Natural killer cell (primary cell): ENCODE data around the gene CLCN4. TPM values are rescaled to one million over a fixed set of nuclear protein-coding genes. Genes with fewer than 3 reads are reported as not detected.

ENCODE experiments used
- ATAC-seq, 3 donors: fragments of 150-1000 bp in 2 of 3; fragments of 200-7000 bp in 1 of 3; cut with Tn5 transposase; 1 replicate in 1 of 3; 2 replicates in 2 of 3; pipeline ENCODE4 v1.10.0; 2021; ENCODE audit warnings: mild to moderate bottlenecking in 2 of 3, moderate library complexity in 2 of 3
- DNase-seq, 2 donors: peaks; one replicate each; pipeline versions ENCODE4 v3.0.0 to v3.0.0-alpha.2; 2013 to 2021; ENCODE audit warnings: mixed read lengths in 1 of 2
- H3K27ac ChIP-seq: one replicate; pipeline ENCODE4 v1.5.1; 2013; ENCODE audit warnings: mild to moderate bottlenecking, low read length
- H3K27me3 ChIP-seq: one replicate; pipeline ENCODE4 v1.6.1; 2013; ENCODE audit warnings: low read length; ENCODE audit not compliant: control insufficient read depth, insufficient read depth
- H3K36me3 ChIP-seq: one replicate; pipeline ENCODE4 v1.6.1; 2013; ENCODE audit warnings: low read length; ENCODE audit not compliant: control insufficient read depth, insufficient read depth
- H3K4me1 ChIP-seq: one replicate; pipeline ENCODE4 v1.6.1; 2013; ENCODE audit warnings: low read length; ENCODE audit not compliant: control insufficient read depth, insufficient read depth
- H3K4me3 ChIP-seq: one replicate; pipeline ENCODE4 v1.5.1; 2013; ENCODE audit warnings: low read length
- H3K9me3 ChIP-seq: one replicate; pipeline ENCODE4 v1.6.1; 2013; ENCODE audit warnings: low read length; ENCODE audit not compliant: control insufficient read depth, insufficient read depth
- H3K27ac Mint-ChIP-seq, 2 donors: one replicate each; pipeline ENCODE4 v1.8.0; 2022; ENCODE audit warnings: mild to moderate bottlenecking in 2 of 2, mixed read lengths in 2 of 2, moderate library complexity in 1 of 2
- H3K27me3 Mint-ChIP-seq, 2 donors: one replicate each; pipeline ENCODE4 v1.8.0; 2022; ENCODE audit warnings: low read depth in 2 of 2, mixed read lengths in 2 of 2
- H3K36me3 Mint-ChIP-seq: one replicate; pipeline ENCODE4 v1.8.0; 2022; ENCODE audit warnings: mixed read lengths
- H3K4me1 Mint-ChIP-seq, 2 donors: one replicate each; pipeline ENCODE4 v1.8.0; 2022; ENCODE audit warnings: mixed read lengths in 2 of 2
- H3K4me3 Mint-ChIP-seq: one replicate; pipeline ENCODE4 v1.8.0; 2022; ENCODE audit warnings: mild to moderate bottlenecking, moderate library complexity, mixed read lengths
- H3K9me3 Mint-ChIP-seq, 2 donors: one replicate each; pipeline ENCODE4 v1.8.0; 2022; ENCODE audit warnings: mixed read lengths in 2 of 2
- CTCF ChIP-seq: fragments of 200-600 bp; IDR thresholded peaks from one replicate; pipeline ENCODE4 v1.8.0; 2022; ENCODE audit warnings: antibody characterized with exemption
- WGBS: methylation state at CpG from one replicate; pipeline ENCODE4 v1.1.7; 2013; ENCODE audit warnings: missing lambda C conversion rate; ENCODE audit not compliant: insufficient coverage; 5-methylcytosine and 5-hydroxymethylcytosine counted together
- intact Hi-C: fragments of 100-400 bp; cut with micrococcal nuclease; formaldehyde crosslinking; loops from one replicate; pipeline ENCODE4 v1.14.2; 2022
- total RNA-seq, 4 donors: library from RNA; stranded (reverse); fragments of 120-200 nt in 1 of 4; gene quantifications; one replicate each; pipeline versions ENCODE4 v1.2.3 to v1.2.4, GENCODE V29; 2013 to 2022

The CLCN4 gene
- total RNA-seq = under 1 TPM; 0.05 to 0.66 (median 0.23) TPM
- total RNA-seq (2013) = 7.8 TPM

- Mint-ChIP-seq H3K27me3 (peaks cover 21 to 61% of the 10 kb centered on the region in 2 donors), H3K4me1 (no peaks in the 10 kb centered on the region), H3K4me3 (peak within 1 kb of the TSS; percentile 6), H3K27ac (no peak within 1 kb of the TSS), H3K9me3 (no peaks in the 10 kb centered on the region), H3K36me3 (no peaks in the 10 kb centered on the region)
- Histone ChIP-seq H3K27me3 (peaks cover 3% of the 10 kb centered on the region), H3K9me3 (no peaks in the 10 kb centered on the region), H3K36me3 (no peaks in the 10 kb centered on the region), H3K4me3 (peak within 1 kb of the TSS; percentile 42), H3K4me1 (peaks cover 8% of the 10 kb centered on the region), H3K27ac (peak within 1 kb of the TSS; percentile 67)
- no peak for TF ChIP-seq CTCF
- DNase-seq (no peak), ATAC-seq (peak in 1 of 3 donors; percentile 22)
- intact Hi-C loops = no loop called here
- WGBS = 10% methylated on average over 25 of the region's 27 CpGs
Measured at GRCh38 chrX:10156199-10157031, at the start of gene CLCN4. Gene CLCN4 (plus strand): TSS chrX:10156975. CDS start chrX:10185033, 28,058 bp downstream.

GRCh38 chrX:10107483-10107882 lies 49.3 kb upstream of the CLCN4 start:
- H3K27me3 ChIP-seq = no peaks in the 10 kb centered on the region
- peaks cover 53% of the 10 kb centered on the region for H3K4me1 ChIP-seq
- H3K36me3 ChIP-seq = peaks cover 3% of the 10 kb centered on the region
- no peak for ATAC-seq
- Mint-ChIP-seq H3K4me1 (peaks cover 0 to 20% of the 10 kb centered on the region in 2 donors), H3K4me3 (no peak overlapping the region), H3K27ac (peak overlapping the region; percentile 5 to 31), H3K36me3 (no peaks in the 10 kb centered on the region), H3K9me3 (no peaks in the 10 kb centered on the region), H3K27me3 (no peaks in the 10 kb centered on the region)
- DNase-seq = no peak
- no peak for TF ChIP-seq CTCF
- no peak overlapping the region for H3K4me3 ChIP-seq
- intact Hi-C loops = no loop called here
- no peaks in the 10 kb centered on the region for H3K9me3 ChIP-seq
- H3K27ac ChIP-seq = peak overlapping the region; percentile 54
- 80% methylated on average over 2 of the region's 2 CpGs for WGBS

GRCh38 chrX:10108288-10108687 lies 48.5 kb upstream of the CLCN4 start:
- Histone ChIP-seq H3K9me3 (no peaks in the 10 kb centered on the region), H3K27me3 (no peaks in the 10 kb centered on the region), H3K4me3 (no peak overlapping the region), H3K27ac (no peak overlapping the region), H3K36me3 (peaks cover under 1% of the 10 kb centered on the region), H3K4me1 (peaks cover 53% of the 10 kb centered on the region)
- Mint-ChIP-seq H3K9me3 (no peaks in the 10 kb centered on the region), H3K27me3 (no peaks in the 10 kb centered on the region), H3K27ac (no peak overlapping the region), H3K4me3 (no peak overlapping the region), H3K4me1 (peaks cover 0 to 20% of the 10 kb centered on the region in 2 donors), H3K36me3 (no peaks in the 10 kb centered on the region)
- intact Hi-C loops = no loop called here
- no peak for TF ChIP-seq CTCF
- 63% methylated on average over 9 of the region's 9 CpGs for WGBS
- DNase-seq (peak in 1 of 2 donors; percentile 34), ATAC-seq (no peak)
